HEK293T (cell line): Measurements from ENCODE around the gene SEMA7A.

Experiments used
- CTCF ChIA-PET: fragments of 350-600 bp; formaldehyde crosslinking; extraction: SDS; loops from one replicate; lab custom pipeline; 2021; ENCODE audit warnings: antibody characterized with exemption, inconsistent platforms; lab: Yijun Ruan, JAX
- POLR2A ChIA-PET: fragments of 350-600 bp; formaldehyde crosslinking; extraction: SDS; loops from one replicate; lab custom pipeline; 2020; ENCODE audit warnings: antibody characterized with exemption, inconsistent platforms; lab: Yijun Ruan, JAX
- DNase-seq: peaks from one replicate; pipeline ENCODE4 v3.0.0; 2012; ENCODE audit warnings: mixed read lengths; ENCODE audit errors: extremely low spot score
- ARNT ChIP-seq: fragments of 450-650 bp; IDR thresholded peaks from 2 replicates; pipeline ENCODE4 v1.6.1; 2017; ENCODE audit warnings: mild to moderate bottlenecking
- BHLHE40 ChIP-seq: fragments of 450-650 bp; IDR thresholded peaks from 2 replicates; pipeline ENCODE4 v1.6.1; 2016; ENCODE audit warnings: mild to moderate bottlenecking, moderate library complexity, borderline replicate concordance
- CTBP1 ChIP-seq: fragments of 450-650 bp; IDR thresholded peaks from 2 replicates; pipeline ENCODE4 v1.6.1; 2016; ENCODE audit warnings: borderline replicate concordance
- ELF4 ChIP-seq: fragments of 450-650 bp; IDR thresholded peaks from 2 replicates; pipeline ENCODE4 v1.6.1; 2017; ENCODE audit warnings: antibody characterized with exemption
- FOXA1 ChIP-seq: fragments of 450-650 bp; IDR thresholded peaks from 2 replicates; pipeline ENCODE4 v1.6.1; 2016; ENCODE audit warnings: mild to moderate bottlenecking
- FOXK2 ChIP-seq: fragments of 450-650 bp; IDR thresholded peaks from 2 replicates; pipeline ENCODE4 v1.6.1; 2016; ENCODE audit warnings: mild to moderate bottlenecking
- FOXM1 ChIP-seq: fragments of 450-650 bp; IDR thresholded peaks from 2 replicates; pipeline ENCODE4 v1.6.1; 2017; ENCODE audit warnings: mild to moderate bottlenecking, borderline replicate concordance
- HDGF ChIP-seq: fragments of 450-650 bp; IDR thresholded peaks from 2 replicates; pipeline ENCODE4 v1.6.1; 2017; ENCODE audit warnings: antibody characterized with exemption, borderline replicate concordance
- L3MBTL2 ChIP-seq: fragments of 450-650 bp; conservative IDR thresholded peaks from 2 replicates; pipeline ENCODE4 v1.6.1; 2016; ENCODE audit warnings: mild to moderate bottlenecking
- LEF1 ChIP-seq: fragments of 450-650 bp; IDR thresholded peaks from 2 replicates; pipeline ENCODE4 v1.6.1; 2017; ENCODE audit warnings: mild to moderate bottlenecking, borderline replicate concordance
- NFRKB ChIP-seq: fragments of 450-650 bp; IDR thresholded peaks from 2 replicates; pipeline ENCODE4 v1.6.1; 2016; ENCODE audit warnings: mild to moderate bottlenecking, moderate library complexity
- PKNOX1 ChIP-seq: fragments of 450-650 bp; IDR thresholded peaks from 2 replicates; pipeline ENCODE4 v1.6.1; 2016
- SP1 ChIP-seq: fragments of 450-650 bp; IDR thresholded peaks from 2 replicates; pipeline ENCODE4 v1.6.1; 2017
- SUZ12 ChIP-seq: fragments of 450-650 bp; IDR thresholded peaks from 2 replicates; pipeline ENCODE4 v1.6.1; 2016; ENCODE audit warnings: mild to moderate bottlenecking
- TARDBP ChIP-seq: fragments of 450-650 bp; IDR thresholded peaks from 2 replicates; pipeline ENCODE4 v1.6.1; 2016
- ZNF384 ChIP-seq: fragments of 450-650 bp; IDR thresholded peaks from 2 replicates; pipeline ENCODE4 v1.6.1; 2016

The SEMA7A gene

GRCh38 chr15:74421302-74422245 lies 12.2 kb downstream of the SEMA7A start:
- POLR2A ChIA-PET = no interaction called here
- TF ChIP-seq NFRKB = no peak
- TF ChIP-seq PKNOX1 = no peak
- no peak for TF ChIP-seq FOXK2
- CTCF ChIA-PET = no interaction called here
- DNase-seq = no peak

GRCh38 chr15:74420193-74420905 lies 13.4 kb downstream of the SEMA7A start:
- DNase-seq = no peak
- ChIA-PET POLR2A (interaction anchor here (0.7 kb wide), 1 partner anchor 38 kb away, joined by 3 read pairs; no protein-coding TSS in a partner anchor), CTCF (no interaction called here)
- TF ChIP-seq PKNOX1 (no peak), FOXM1 (no peak), CTBP1 (no peak), SP1 (no peak)

- TF ChIP-seq ARNT (no peak), BHLHE40 (no peak), ELF4 (no peak), NFRKB (no peak), FOXK2 (no peak), ZNF384 (no peak), L3MBTL2 (no peak), LEF1 (no peak), PKNOX1 (no peak), SP1 (no peak), HDGF (no peak), TARDBP (no peak), FOXA1 (no peak), SUZ12 (no peak), CTBP1 (no peak), FOXM1 (no peak)
- CTCF ChIA-PET = no interaction called here
- DNase-seq = no peak
- POLR2A ChIA-PET = no interaction called here
Observed at GRCh38 chr15:74419432-74419831, 14.3 kb downstream of the SEMA7A start.

GRCh38 chr15:74418575-74419338 lies 15.0 kb downstream of the SEMA7A start:
- ChIA-PET CTCF (interaction anchor here (0.6 kb wide), 1 partner anchor 80 kb away, joined by 7 read pairs; no protein-coding TSS in a partner anchor), POLR2A (interaction anchor here (0.8 to 1.0 kb wide), 2 partner anchors 122 to 471 kb away, joined by 3 read pairs; partner anchors contain the start of genes ARID3B and MPI)
- no peak for TF ChIP-seq FOXK2
- no peak for TF ChIP-seq SP1
- no peak for TF ChIP-seq FOXM1
- no peak for TF ChIP-seq ELF4
- no peak for TF ChIP-seq L3MBTL2
- no peak for TF ChIP-seq TARDBP
- no peak for TF ChIP-seq ZNF384
- no peak for TF ChIP-seq ARNT
- no peak for TF ChIP-seq FOXA1
- DNase-seq = no peak

GRCh38 chr15:74417670-74418069 lies 16.1 kb downstream of the SEMA7A start:
- ChIA-PET CTCF (no interaction called here), POLR2A (interaction anchor here (0.8 kb wide), 1 partner anchor 472 kb away, joined by 3 read pairs; the partner anchor contains the start of gene MPI)
- TF ChIP-seq BHLHE40 (no peak), SUZ12 (no peak), ARNT (no peak), HDGF (no peak)
- DNase-seq = no peak

GRCh38 chr15:74417225-74417624 lies 16.5 kb downstream of the SEMA7A start:
- no peak for DNase-seq
- TF ChIP-seq FOXM1 = no peak
- TF ChIP-seq FOXK2 = no peak
- no peak for TF ChIP-seq TARDBP
- no peak for TF ChIP-seq ARNT
- TF ChIP-seq PKNOX1 = no peak
- TF ChIP-seq ELF4 = no peak
- no peak for TF ChIP-seq HDGF
- no peak for TF ChIP-seq SUZ12
- TF ChIP-seq FOXA1 = no peak
- no peak for TF ChIP-seq CTBP1
- TF ChIP-seq BHLHE40 = no peak
- TF ChIP-seq NFRKB = no peak
- no peak for TF ChIP-seq LEF1
- ChIA-PET POLR2A (no interaction called here), CTCF (no interaction called here)
